Measurements from ENCODE around the gene GOLM1.

GOLM1 gene

DNA sequence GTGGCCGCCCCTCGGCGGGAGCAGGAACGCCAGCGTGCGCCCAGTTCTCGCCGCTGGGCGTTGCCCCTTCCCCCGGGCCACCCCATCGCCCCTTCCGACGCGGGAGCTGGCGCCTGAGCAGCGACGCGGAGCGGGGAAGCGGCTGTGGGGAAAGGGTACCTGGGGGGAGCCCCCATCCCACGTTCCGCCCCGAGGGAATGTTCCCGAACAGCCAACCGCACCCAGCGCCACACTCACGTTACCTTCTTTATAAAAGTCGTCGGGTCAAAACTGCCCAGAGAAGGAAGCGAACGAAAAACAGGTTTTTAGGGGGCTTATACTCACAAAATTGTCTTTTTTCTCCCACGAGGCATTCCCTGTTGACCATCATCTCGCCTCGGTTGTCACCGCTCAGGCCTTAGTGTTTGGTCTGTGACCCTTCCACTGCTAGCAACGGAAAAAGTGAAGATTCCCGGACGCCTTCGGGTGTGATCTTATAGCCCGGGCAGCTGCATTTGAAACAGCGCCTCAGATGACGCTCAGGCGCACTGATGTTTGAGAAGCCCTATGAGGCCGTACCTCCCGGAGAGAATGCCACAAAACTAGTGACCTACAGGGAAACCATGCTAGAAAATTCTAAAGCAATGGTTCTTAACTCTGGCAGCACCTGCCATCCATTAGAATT is 475 bp upstream of the GOLM1 start (continued):
- TF ChIP-seq, protein P1, sequence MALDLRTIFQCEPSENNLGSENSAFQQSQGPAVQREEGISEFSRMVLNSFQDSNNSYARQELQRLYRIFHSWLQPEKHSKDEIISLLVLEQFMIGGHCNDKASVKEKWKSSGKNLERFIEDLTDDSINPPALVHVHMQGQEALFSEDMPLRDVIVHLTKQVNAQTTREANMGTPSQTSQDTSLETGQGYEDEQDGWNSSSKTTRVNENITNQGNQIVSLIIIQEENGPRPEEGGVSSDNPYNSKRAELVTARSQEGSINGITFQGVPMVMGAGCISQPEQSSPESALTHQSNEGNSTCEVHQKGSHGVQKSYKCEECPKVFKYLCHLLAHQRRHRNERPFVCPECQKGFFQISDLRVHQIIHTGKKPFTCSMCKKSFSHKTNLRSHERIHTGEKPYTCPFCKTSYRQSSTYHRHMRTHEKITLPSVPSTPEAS (tag by site-specific recombination; IDR thresholded peaks at IDR 0.05), result no peak
- TF ChIP-seq REPIN1 (tag by site-specific recombination; IDR thresholded peaks at IDR 0.05; ENCODE audit: low read depth) (no peak), ZNF623 (tag by site-specific recombination; IDR thresholded peaks at IDR 0.05) (no peak), ZNF10 (tag by site-specific recombination; IDR thresholded peaks at IDR 0.05) (no peak), SETDB1 (IDR thresholded peaks at IDR 0.05; ENCODE audit: insufficient read length, low read length) (no peak), ZNF112 (tag by site-specific recombination; IDR thresholded peaks at IDR 0.05) (no peak), ZNF76 (tag by site-specific recombination; IDR thresholded peaks at IDR 0.05; ENCODE audit: borderline replicate concordance, low read depth) (no peak), ZNF621 (tag by site-specific recombination; IDR thresholded peaks at IDR 0.05) (no peak), ZBTB17 (tag by site-specific recombination; IDR thresholded peaks at IDR 0.05) (no peak), ZNF610 (tag by site-specific recombination; IDR thresholded peaks at IDR 0.05; ENCODE audit: borderline replicate concordance) (no peak), GLI2 (tag by site-specific recombination; IDR thresholded peaks at IDR 0.05; ENCODE audit: borderline replicate concordance, low read depth) (no peak), ZNF48 (tag by site-specific recombination; IDR thresholded peaks at IDR 0.05) (no peak), ZNF792 (tag by site-specific recombination; IDR thresholded peaks at IDR 0.05) (no peak), WT1 (tag by site-specific recombination; IDR thresholded peaks at IDR 0.05) (no peak), ZNF660 (tag by site-specific recombination; IDR thresholded peaks at IDR 0.05) (no peak)
- TF ChIP-seq, protein P2, sequence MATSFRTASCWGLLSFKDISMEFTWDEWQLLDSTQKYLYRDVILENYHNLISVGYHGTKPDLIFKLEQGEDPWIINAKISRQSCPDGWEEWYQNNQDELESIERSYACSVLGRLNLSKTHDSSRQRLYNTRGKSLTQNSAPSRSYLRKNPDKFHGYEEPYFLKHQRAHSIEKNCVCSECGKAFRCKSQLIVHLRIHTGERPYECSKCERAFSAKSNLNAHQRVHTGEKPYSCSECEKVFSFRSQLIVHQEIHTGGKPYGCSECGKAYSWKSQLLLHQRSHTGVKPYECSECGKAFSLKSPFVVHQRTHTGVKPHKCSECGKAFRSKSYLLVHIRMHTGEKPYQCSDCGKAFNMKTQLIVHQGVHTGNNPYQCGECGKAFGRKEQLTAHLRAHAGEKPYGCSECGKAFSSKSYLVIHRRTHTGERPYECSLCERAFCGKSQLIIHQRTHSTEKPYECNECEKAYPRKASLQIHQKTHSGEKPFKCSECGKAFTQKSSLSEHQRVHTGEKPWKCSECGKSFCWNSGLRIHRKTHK (tag by site-specific recombination; IDR thresholded peaks at IDR 0.05), result no peak
- TF ChIP-seq, protein P3, sequence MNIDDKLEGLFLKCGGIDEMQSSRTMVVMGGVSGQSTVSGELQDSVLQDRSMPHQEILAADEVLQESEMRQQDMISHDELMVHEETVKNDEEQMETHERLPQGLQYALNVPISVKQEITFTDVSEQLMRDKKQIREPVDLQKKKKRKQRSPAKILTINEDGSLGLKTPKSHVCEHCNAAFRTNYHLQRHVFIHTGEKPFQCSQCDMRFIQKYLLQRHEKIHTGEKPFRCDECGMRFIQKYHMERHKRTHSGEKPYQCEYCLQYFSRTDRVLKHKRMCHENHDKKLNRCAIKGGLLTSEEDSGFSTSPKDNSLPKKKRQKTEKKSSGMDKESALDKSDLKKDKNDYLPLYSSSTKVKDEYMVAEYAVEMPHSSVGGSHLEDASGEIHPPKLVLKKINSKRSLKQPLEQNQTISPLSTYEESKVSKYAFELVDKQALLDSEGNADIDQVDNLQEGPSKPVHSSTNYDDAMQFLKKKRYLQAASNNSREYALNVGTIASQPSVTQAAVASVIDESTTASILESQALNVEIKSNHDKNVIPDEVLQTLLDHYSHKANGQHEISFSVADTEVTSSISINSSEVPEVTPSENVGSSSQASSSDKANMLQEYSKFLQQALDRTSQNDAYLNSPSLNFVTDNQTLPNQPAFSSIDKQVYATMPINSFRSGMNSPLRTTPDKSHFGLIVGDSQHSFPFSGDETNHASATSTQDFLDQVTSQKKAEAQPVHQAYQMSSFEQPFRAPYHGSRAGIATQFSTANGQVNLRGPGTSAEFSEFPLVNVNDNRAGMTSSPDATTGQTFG (tag by site-specific recombination; IDR thresholded peaks at IDR 0.05; ENCODE audit: borderline replicate concordance), result no peak
- TF ChIP-seq, protein P4, sequence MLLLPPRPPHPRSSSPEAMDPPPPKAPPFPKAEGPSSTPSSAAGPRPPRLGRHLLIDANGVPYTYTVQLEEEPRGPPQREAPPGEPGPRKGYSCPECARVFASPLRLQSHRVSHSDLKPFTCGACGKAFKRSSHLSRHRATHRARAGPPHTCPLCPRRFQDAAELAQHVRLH (tag by site-specific recombination; IDR thresholded peaks at IDR 0.05), result no peak
- TF ChIP-seq, protein P5, sequence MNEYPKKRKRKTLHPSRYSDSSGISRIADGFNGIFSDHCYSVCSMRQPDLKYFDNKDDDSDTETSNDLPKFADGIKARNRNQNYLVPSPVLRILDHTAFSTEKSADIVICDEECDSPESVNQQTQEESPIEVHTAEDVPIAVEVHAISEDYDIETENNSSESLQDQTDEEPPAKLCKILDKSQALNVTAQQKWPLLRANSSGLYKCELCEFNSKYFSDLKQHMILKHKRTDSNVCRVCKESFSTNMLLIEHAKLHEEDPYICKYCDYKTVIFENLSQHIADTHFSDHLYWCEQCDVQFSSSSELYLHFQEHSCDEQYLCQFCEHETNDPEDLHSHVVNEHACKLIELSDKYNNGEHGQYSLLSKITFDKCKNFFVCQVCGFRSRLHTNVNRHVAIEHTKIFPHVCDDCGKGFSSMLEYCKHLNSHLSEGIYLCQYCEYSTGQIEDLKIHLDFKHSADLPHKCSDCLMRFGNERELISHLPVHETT (tag by site-specific recombination; IDR thresholded peaks at IDR 0.05), result no peak
- TF ChIP-seq, protein P6, sequence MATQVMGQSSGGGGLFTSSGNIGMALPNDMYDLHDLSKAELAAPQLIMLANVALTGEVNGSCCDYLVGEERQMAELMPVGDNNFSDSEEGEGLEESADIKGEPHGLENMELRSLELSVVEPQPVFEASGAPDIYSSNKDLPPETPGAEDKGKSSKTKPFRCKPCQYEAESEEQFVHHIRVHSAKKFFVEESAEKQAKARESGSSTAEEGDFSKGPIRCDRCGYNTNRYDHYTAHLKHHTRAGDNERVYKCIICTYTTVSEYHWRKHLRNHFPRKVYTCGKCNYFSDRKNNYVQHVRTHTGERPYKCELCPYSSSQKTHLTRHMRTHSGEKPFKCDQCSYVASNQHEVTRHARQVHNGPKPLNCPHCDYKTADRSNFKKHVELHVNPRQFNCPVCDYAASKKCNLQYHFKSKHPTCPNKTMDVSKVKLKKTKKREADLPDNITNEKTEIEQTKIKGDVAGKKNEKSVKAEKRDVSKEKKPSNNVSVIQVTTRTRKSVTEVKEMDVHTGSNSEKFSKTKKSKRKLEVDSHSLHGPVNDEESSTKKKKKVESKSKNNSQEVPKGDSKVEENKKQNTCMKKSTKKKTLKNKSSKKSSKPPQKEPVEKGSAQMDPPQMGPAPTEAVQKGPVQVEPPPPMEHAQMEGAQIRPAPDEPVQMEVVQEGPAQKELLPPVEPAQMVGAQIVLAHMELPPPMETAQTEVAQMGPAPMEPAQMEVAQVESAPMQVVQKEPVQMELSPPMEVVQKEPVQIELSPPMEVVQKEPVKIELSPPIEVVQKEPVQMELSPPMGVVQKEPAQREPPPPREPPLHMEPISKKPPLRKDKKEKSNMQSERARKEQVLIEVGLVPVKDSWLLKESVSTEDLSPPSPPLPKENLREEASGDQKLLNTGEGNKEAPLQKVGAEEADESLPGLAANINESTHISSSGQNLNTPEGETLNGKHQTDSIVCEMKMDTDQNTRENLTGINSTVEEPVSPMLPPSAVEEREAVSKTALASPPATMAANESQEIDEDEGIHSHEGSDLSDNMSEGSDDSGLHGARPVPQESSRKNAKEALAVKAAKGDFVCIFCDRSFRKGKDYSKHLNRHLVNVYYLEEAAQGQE (tag by site-specific recombination; IDR thresholded peaks at IDR 0.05), result no peak
- TF ChIP-seq, protein P7, sequence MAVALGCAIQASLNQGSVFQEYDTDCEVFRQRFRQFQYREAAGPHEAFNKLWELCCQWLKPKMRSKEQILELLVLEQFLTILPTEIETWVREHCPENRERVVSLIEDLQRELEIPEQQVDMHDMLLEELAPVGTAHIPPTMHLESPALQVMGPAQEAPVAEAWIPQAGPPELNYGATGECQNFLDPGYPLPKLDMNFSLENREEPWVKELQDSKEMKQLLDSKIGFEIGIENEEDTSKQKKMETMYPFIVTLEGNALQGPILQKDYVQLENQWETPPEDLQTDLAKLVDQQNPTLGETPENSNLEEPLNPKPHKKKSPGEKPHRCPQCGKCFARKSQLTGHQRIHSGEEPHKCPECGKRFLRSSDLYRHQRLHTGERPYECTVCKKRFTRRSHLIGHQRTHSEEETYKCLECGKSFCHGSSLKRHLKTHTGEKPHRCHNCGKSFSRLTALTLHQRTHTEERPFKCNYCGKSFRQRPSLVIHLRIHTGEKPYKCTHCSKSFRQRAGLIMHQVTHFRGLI (tag by site-specific recombination; IDR thresholded peaks at IDR 0.05), result no peak
- TF ChIP-seq, protein P8, sequence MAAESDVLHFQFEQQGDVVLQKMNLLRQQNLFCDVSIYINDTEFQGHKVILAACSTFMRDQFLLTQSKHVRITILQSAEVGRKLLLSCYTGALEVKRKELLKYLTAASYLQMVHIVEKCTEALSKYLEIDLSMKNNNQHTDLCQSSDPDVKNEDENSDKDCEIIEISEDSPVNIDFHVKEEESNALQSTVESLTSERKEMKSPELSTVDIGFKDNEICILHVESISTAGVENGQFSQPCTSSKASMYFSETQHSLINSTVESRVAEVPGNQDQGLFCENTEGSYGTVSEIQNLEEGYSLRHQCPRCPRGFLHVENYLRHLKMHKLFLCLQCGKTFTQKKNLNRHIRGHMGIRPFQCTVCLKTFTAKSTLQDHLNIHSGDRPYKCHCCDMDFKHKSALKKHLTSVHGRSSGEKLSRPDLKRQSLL (tag by site-specific recombination; IDR thresholded peaks at IDR 0.05), result peak; percentile 51; the same call in 1 of the 2 replicates

All from HEK293 (cell line).